ENCODE results near the gene GLOD5.

Gene GLOD5

GRCh38 chrX:48793935-48794334 lies 32.4 kb downstream of the GLOD5 start:
- TF ChIP-seq ISL1 (CRISPR knock-in tag; IDR thresholded peaks at IDR 0.05), result no peak
- no peak for TF ChIP-seq OSR1 (CRISPR knock-in tag; IDR thresholded peaks at IDR 0.05)
- TF ChIP-seq ESRRG (CRISPR knock-in tag; IDR thresholded peaks at IDR 0.05), result no peak
- no peak for TF ChIP-seq ZNF565 (CRISPR knock-in tag; conservative IDR thresholded peaks at IDR 0.05; ENCODE audit: low read depth)
- no peak for TF ChIP-seq CREB5 (CRISPR knock-in tag; IDR thresholded peaks at IDR 0.05; ENCODE audit: low read depth)
- TF ChIP-seq RARB (CRISPR knock-in tag; IDR thresholded peaks at IDR 0.05), result no peak
- no peak for TF ChIP-seq POU6F1 (CRISPR knock-in tag; IDR thresholded peaks at IDR 0.05; ENCODE audit: borderline replicate concordance, low read depth)
- no peak for TF ChIP-seq ZNF8 (CRISPR knock-in tag; IDR thresholded peaks at IDR 0.05)
- no peak for TF ChIP-seq ZFP3 (CRISPR knock-in tag; IDR thresholded peaks at IDR 0.05)
- no peak for TF ChIP-seq ZFP30 (CRISPR knock-in tag; IDR thresholded peaks at IDR 0.05)
- TF ChIP-seq, protein P1, sequence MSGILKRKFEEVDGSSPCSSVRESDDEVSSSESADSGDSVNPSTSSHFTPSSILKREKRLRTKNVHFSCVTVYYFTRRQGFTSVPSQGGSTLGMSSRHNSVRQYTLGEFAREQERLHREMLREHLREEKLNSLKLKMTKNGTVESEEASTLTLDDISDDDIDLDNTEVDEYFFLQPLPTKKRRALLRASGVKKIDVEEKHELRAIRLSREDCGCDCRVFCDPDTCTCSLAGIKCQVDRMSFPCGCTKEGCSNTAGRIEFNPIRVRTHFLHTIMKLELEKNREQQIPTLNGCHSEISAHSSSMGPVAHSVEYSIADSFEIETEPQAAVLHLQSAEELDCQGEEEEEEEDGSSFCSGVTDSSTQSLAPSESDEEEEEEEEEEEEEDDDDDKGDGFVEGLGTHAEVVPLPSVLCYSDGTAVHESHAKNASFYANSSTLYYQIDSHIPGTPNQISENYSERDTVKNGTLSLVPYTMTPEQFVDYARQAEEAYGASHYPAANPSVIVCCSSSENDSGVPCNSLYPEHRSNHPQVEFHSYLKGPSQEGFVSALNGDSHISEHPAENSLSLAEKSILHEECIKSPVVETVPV (CRISPR knock-in tag; IDR thresholded peaks at IDR 0.05), result no peak
- TF ChIP-seq PATZ1 (CRISPR knock-in tag; IDR thresholded peaks at IDR 0.05; ENCODE audit: borderline replicate concordance), result no peak
- no peak for TF ChIP-seq ARNTL (CRISPR knock-in tag; IDR thresholded peaks at IDR 0.05; ENCODE audit: borderline replicate concordance, low read depth)
- TF ChIP-seq, protein P2, sequence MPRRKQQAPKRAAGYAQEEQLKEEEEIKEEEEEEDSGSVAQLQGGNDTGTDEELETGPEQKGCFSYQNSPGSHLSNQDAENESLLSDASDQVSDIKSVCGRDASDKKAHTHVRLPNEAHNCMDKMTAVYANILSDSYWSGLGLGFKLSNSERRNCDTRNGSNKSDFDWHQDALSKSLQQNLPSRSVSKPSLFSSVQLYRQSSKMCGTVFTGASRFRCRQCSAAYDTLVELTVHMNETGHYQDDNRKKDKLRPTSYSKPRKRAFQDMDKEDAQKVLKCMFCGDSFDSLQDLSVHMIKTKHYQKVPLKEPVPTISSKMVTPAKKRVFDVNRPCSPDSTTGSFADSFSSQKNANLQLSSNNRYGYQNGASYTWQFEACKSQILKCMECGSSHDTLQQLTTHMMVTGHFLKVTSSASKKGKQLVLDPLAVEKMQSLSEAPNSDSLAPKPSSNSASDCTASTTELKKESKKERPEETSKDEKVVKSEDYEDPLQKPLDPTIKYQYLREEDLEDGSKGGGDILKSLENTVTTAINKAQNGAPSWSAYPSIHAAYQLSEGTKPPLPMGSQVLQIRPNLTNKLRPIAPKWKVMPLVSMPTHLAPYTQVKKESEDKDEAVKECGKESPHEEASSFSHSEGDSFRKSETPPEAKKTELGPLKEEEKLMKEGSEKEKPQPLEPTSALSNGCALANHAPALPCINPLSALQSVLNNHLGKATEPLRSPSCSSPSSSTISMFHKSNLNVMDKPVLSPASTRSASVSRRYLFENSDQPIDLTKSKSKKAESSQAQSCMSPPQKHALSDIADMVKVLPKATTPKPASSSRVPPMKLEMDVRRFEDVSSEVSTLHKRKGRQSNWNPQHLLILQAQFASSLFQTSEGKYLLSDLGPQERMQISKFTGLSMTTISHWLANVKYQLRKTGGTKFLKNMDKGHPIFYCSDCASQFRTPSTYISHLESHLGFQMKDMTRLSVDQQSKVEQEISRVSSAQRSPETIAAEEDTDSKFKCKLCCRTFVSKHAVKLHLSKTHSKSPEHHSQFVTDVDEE (CRISPR knock-in tag; IDR thresholded peaks at IDR 0.05), result no peak
- no peak for TF ChIP-seq BACH2 (CRISPR knock-in tag; IDR thresholded peaks at IDR 0.05; ENCODE audit: borderline replicate concordance)
- no peak for TF ChIP-seq ZC3H10 (CRISPR knock-in tag; IDR thresholded peaks at IDR 0.05)
- TF ChIP-seq SNAI2 (CRISPR knock-in tag; IDR thresholded peaks at IDR 0.05), result no peak
- ATAC-seq, result no peak

GRCh38 chrX:48794340-48794910 lies 32.9 kb downstream of the GLOD5 start:
- ATAC-seq, result no peak
- no peak for TF ChIP-seq RARB (CRISPR knock-in tag; IDR thresholded peaks at IDR 0.05)
- no peak for TF ChIP-seq PATZ1 (CRISPR knock-in tag; IDR thresholded peaks at IDR 0.05; ENCODE audit: borderline replicate concordance)
- TF ChIP-seq ESRRG (CRISPR knock-in tag; IDR thresholded peaks at IDR 0.05), result no peak
- no peak for TF ChIP-seq ZFP30 (CRISPR knock-in tag; IDR thresholded peaks at IDR 0.05)
- TF ChIP-seq POU6F1 (CRISPR knock-in tag; IDR thresholded peaks at IDR 0.05; ENCODE audit: borderline replicate concordance, low read depth), result no peak
- TF ChIP-seq, protein P1 (CRISPR knock-in tag; IDR thresholded peaks at IDR 0.05), result no peak
- no peak for TF ChIP-seq OSR1 (CRISPR knock-in tag; IDR thresholded peaks at IDR 0.05)
- no peak for TF ChIP-seq TOX (CRISPR knock-in tag; IDR thresholded peaks at IDR 0.05; ENCODE audit: borderline replicate concordance)
- no peak for TF ChIP-seq ZNF8 (CRISPR knock-in tag; IDR thresholded peaks at IDR 0.05)
- TF ChIP-seq ZFP3 (CRISPR knock-in tag; IDR thresholded peaks at IDR 0.05), result no peak
- no peak for TF ChIP-seq ARNTL (CRISPR knock-in tag; IDR thresholded peaks at IDR 0.05; ENCODE audit: borderline replicate concordance, low read depth)
- no peak for TF ChIP-seq SNAI2 (CRISPR knock-in tag; IDR thresholded peaks at IDR 0.05)
- no peak for TF ChIP-seq ZNF70 (CRISPR knock-in tag; IDR thresholded peaks at IDR 0.05)
- no peak for TF ChIP-seq GLIS3 (CRISPR knock-in tag; IDR thresholded peaks at IDR 0.05)
